SK-N-SH (cell line): Measurements from ENCODE around the gene CENPF. TPM values are rescaled to one million over a fixed set of nuclear protein-coding genes. Genes with fewer than 3 reads are reported as not detected.

Experiments used
- CTCF ChIA-PET: fragments of 300-600, 350-600 bp; formaldehyde crosslinking; extraction: SDS; loops from one replicate; lab custom pipeline; 2021; lab: Yijun Ruan, JAX
- POLR2A ChIA-PET: fragments of 350-600 bp; sonication (Branson Sonifier 250); formaldehyde crosslinking; extraction: SDS; loops from one replicate; lab custom pipeline; 2020; ENCODE audit warnings: antibody characterized with exemption, inconsistent platforms; lab: Yijun Ruan, JAX
- DNase-seq: peaks from one replicate; pipeline ENCODE4 v3.0.0; 2012
- H2AFZ ChIP-seq: fragments of 200-600 bp; sonication (generic); 2 replicates; pipeline ENCODE4 v1.8.1; 2016; ENCODE audit warnings: antibody characterized with exemption, mild to moderate bottlenecking, low read depth
- H3F3A ChIP-seq: fragments of 200-600 bp; sonication (generic); replicated peaks from 2 replicates; pipeline ENCODE3; 2016; ENCODE audit warnings: antibody characterized with exemption, mild to moderate bottlenecking; ENCODE audit not compliant: insufficient read depth
- H3K27ac ChIP-seq, 2 experiments: fragments of 200-500 bp in 1 of 2; fragments of 200-600 bp in 1 of 2; sonication (Bioruptor generic) in 1 of 2; sonication (generic), shearing (Covaris generic) in 1 of 2; 2 replicates each; pipeline versions ENCODE4 v1.5.1 to v1.6.1; 2014 to 2016; ENCODE audit warnings: low read depth in 2 of 2, inconsistent platforms in 1 of 2, low read length in 1 of 2, mild to moderate bottlenecking in 1 of 2, mixed read lengths in 1 of 2
- H3K27me3 ChIP-seq: fragments of 200-600 bp; sonication (generic), shearing (Covaris generic); 2 replicates; pipeline ENCODE4 v1.6.1; 2016; ENCODE audit warnings: mixed run types; ENCODE audit not compliant: insufficient read depth
- H3K36me3 ChIP-seq, 2 experiments: fragments of 200-500 bp in 1 of 2; fragments of 200-600 bp in 1 of 2; sonication (Bioruptor generic) in 1 of 2; sonication (generic) in 1 of 2; replicated peaks in 1 of 2; 2 replicates each; pipeline versions ENCODE3 to v1.5.1; 2014 to 2016; ENCODE audit warnings: low read length in 1 of 2, mild to moderate bottlenecking in 1 of 2; ENCODE audit not compliant: insufficient read depth in 2 of 2, control insufficient read depth in 1 of 2
- H3K4me1 ChIP-seq, 2 experiments: fragments of 200-500 bp in 1 of 2; fragments of 200-600 bp in 1 of 2; sonication (Bioruptor generic) in 1 of 2; sonication (generic), shearing (Covaris generic) in 1 of 2; 2 replicates each; pipeline versions ENCODE4 v1.5.1 to v1.6.1; 2014 to 2016; ENCODE audit warnings: low read depth in 1 of 2, low read length in 1 of 2, mixed run types in 1 of 2; ENCODE audit not compliant: insufficient read depth in 2 of 2, control insufficient read depth in 1 of 2
- H3K4me2 ChIP-seq: fragments of 200-600 bp; sonication (generic), shearing (Covaris generic); 2 replicates; pipeline ENCODE4 v1.6.1; 2017; ENCODE audit warnings: mixed run types
- H3K4me3 ChIP-seq, 2 experiments: fragments of 200-500 bp in 1 of 2; fragments of 200-600 bp in 1 of 2; sonication (Bioruptor generic) in 1 of 2; sonication (generic), shearing (Covaris generic) in 1 of 2; 2 replicates each; pipeline versions ENCODE4 v1.5.1 to v1.8.1; 2014 to 2016; ENCODE audit warnings: low read depth in 2 of 2, inconsistent platforms in 1 of 2, low read length in 1 of 2, mild to moderate bottlenecking in 1 of 2, mixed read lengths in 1 of 2, moderate library complexity in 1 of 2
- H3K79me2 ChIP-seq: fragments of 200-600 bp; sonication (generic); 2 replicates; pipeline ENCODE4 v1.8.1; 2017; ENCODE audit warnings: mild to moderate bottlenecking; ENCODE audit not compliant: insufficient read depth
- H3K9ac ChIP-seq: fragments of 200-600 bp; sonication (generic); 2 replicates; pipeline ENCODE4 v1.6.1; 2017; ENCODE audit warnings: mixed run types
- H3K9me2 ChIP-seq: fragments of 200-600 bp; sonication (generic); 2 replicates; pipeline ENCODE4 v1.6.1; 2017; ENCODE audit warnings: mixed run types
- H3K9me3 ChIP-seq: fragments of 200-600 bp; sonication (generic); 2 replicates; pipeline ENCODE4 v1.6.1; 2017; ENCODE audit warnings: mixed run types, mild to moderate bottlenecking, moderate library complexity
- H4K20me1 ChIP-seq: fragments of 200-600 bp; sonication (generic); 2 replicates; pipeline ENCODE4 v1.6.1; 2017; ENCODE audit warnings: mild to moderate bottlenecking, mixed run types; ENCODE audit not compliant: insufficient read depth
- CTCF ChIP-seq: fragments of 200-600 bp; sonication (generic); IDR thresholded peaks from 2 replicates; pipeline ENCODE4 v1.6.1; 2017; ENCODE audit warnings: antibody characterized with exemption, mild to moderate bottlenecking, moderate library complexity
- EP300 ChIP-seq, 2 experiments: IDR thresholded peaks; 2 replicates each; pipeline versions ENCODE4 v1.4.0 to v1.6.1; 2012; ENCODE audit warnings: borderline replicate concordance in 1 of 2, low read depth in 1 of 2, low read length in 1 of 2
- EZH2phosphoT487 ChIP-seq: fragments of 200-600 bp; sonication (generic); IDR thresholded peaks from 2 replicates; pipeline ENCODE4 v1.6.1; 2017; ENCODE audit warnings: low read depth, mixed run types, mild to moderate bottlenecking, antibody characterized with exemption, moderate library complexity, borderline replicate concordance
- FOSL2 ChIP-seq: IDR thresholded peaks from 2 replicates; pipeline ENCODE4 v1.4.0; 2012; ENCODE audit warnings: low read depth, mild to moderate bottlenecking, moderate library complexity, borderline replicate concordance
- FOXJ3 ChIP-seq: sonication (generic); formaldehyde crosslinking; IDR thresholded peaks from 2 replicates; pipeline ENCODE4 v1.5.1; 2020; ENCODE audit warnings: mild to moderate bottlenecking, missing genetic modification reagents
- GATA2 ChIP-seq: sonication (generic); formaldehyde crosslinking; IDR thresholded peaks from 2 replicates; pipeline ENCODE4 v1.5.0; 2020; ENCODE audit warnings: mild to moderate bottlenecking, missing genetic modification reagents
- IRF3 ChIP-seq: fragments of 150-350 bp; IDR thresholded peaks from 2 replicates; pipeline ENCODE4 v1.6.1; 2016; ENCODE audit warnings: mild to moderate bottlenecking, low read depth, low read length
- MEF2A ChIP-seq: IDR thresholded peaks from 2 replicates; pipeline ENCODE4 v1.4.0; 2012; ENCODE audit warnings: low read depth, borderline replicate concordance
- NFIC ChIP-seq: IDR thresholded peaks from 2 replicates; pipeline ENCODE4 v1.4.0; 2012; ENCODE audit warnings: borderline replicate concordance
- PBX3 ChIP-seq: IDR thresholded peaks from 2 replicates; pipeline ENCODE4; 2012
- POLR2AphosphoS5 ChIP-seq: IDR thresholded peaks from 2 replicates; pipeline ENCODE4 v1.6.1; 2012; ENCODE audit warnings: low read depth, low read length
- TEAD4 ChIP-seq: IDR thresholded peaks from 2 replicates; pipeline ENCODE4 v1.4.0; 2012; ENCODE audit warnings: mild to moderate bottlenecking, borderline replicate concordance; ENCODE audit not compliant: insufficient read depth
- USF2 ChIP-seq: fragments of 150-350 bp; IDR thresholded peaks from 2 replicates; pipeline ENCODE4 v1.6.1; 2017; ENCODE audit warnings: antibody characterized with exemption, low read length, low read depth, borderline replicate concordance
- WGBS: methylation state at CpG from one replicate; pipeline ENCODE4 v1.1.6; 2017; ENCODE audit warnings: low lambda C conversion rate; 5-methylcytosine and 5-hydroxymethylcytosine counted together
- polyA plus RNA-seq, 3 experiments: library from polyadenylated mRNA; depleted of rRNA; stranded (reverse); fragments of >200 nt; gene quantifications; 2 replicates each; pipeline ENCODE4 v1.2.3, GENCODE V29; 2012

Gene CENPF
- polyA plus RNA-seq, 1 of the 3 experiments (the other 2 are of a cell fraction), result 14.5 TPM

- CTCF ChIA-PET, result interaction anchor here (0.7 kb wide), 1 partner anchor 484 kb away, joined by 3 read pairs; no protein-coding TSS in a partner anchor
- Histone ChIP-seq H3K4me3 (no peak overlapping the region), H2AFZ (no peak overlapping the region), H4K20me1 (no peaks in the 10 kb centered on the region), H3K27ac (no peak overlapping the region), H3K4me2 (no peak overlapping the region)
- 99% methylated on average over 3 of the region's 3 CpGs for WGBS
- TF ChIP-seq PBX3 (no peak), MEF2A (no peak), EP300 (IDR thresholded peaks at IDR 0.05; ENCODE audit: borderline replicate concordance in 1 of 2, low read depth in 1 of 2, low read length in 1 of 2) (no peak), TEAD4 (no peak), NFIC (no peak), CTCF (no peak), FOXJ3 (CRISPR knock-in tag) (no peak), EZH2phosphoT487 (no peak), USF2 (no peak), POLR2AphosphoS5 (no peak)
- TF ChIP-seq, all 33 proteins: peak for 0
- Histone ChIP-seq H3K4me1 (no peaks in the 10 kb centered on the region; a peak in 1 of 4 replicates), H3K9me2 (no peaks in the 10 kb centered on the region), H3F3A (peaks cover 9% of the 10 kb centered on the region), H3K27me3 (no peaks in the 10 kb centered on the region), H3K79me2 (peaks cover 5% of the 10 kb centered on the region; the same call in 1 of the 2 replicates), H3K9me3 (no peaks in the 10 kb centered on the region), H3K36me3 (peaks cover 62 to 78% of the 10 kb centered on the region in 2 experiments), H3K9ac (no peak overlapping the region)
- POLR2A ChIA-PET, result no interaction called here
- no peak for DNase-seq
These were observed 59.3 kb downstream of the CENPF start for GRCh38 chr1:214662223-214662785.

GRCh38 chr1:214664651-214665433 is 61.8 kb downstream of the CENPF start:
- H3K36me3 ChIP-seq, result peaks cover 44 to 55% of the 10 kb centered on the region in 2 experiments
- H3K9ac ChIP-seq, result no peak overlapping the region
- no peaks in the 10 kb centered on the region for H3F3A ChIP-seq
- no peak overlapping the region for H2AFZ ChIP-seq
- ChIA-PET CTCF (interaction anchor here (1.0 kb wide), 1 partner anchor 37 kb away, joined by 3 read pairs; no protein-coding TSS in a partner anchor), POLR2A (no interaction called here)
- H3K4me1 ChIP-seq, result no peaks in the 10 kb centered on the region; a peak in 1 of 4 replicates
- H4K20me1 ChIP-seq, result no peaks in the 10 kb centered on the region
- H3K9me2 ChIP-seq, result no peaks in the 10 kb centered on the region
- DNase-seq, result no peak
- H3K79me2 ChIP-seq, result peaks cover under 1% of the 10 kb centered on the region; the same call in 1 of the 2 replicates
- no peak overlapping the region for H3K4me2 ChIP-seq
- WGBS, result 96% methylated on average over 7 of the region's 8 CpGs
- no peak overlapping the region for H3K4me3 ChIP-seq
- H3K27me3 ChIP-seq, result no peaks in the 10 kb centered on the region
- no peaks in the 10 kb centered on the region for H3K9me3 ChIP-seq
- TF ChIP-seq GATA2 (no peak), FOSL2 (no peak), IRF3 (no peak), TEAD4 (no peak)
- no peak overlapping the region for H3K27ac ChIP-seq
